HL-60 (cell line): ENCODE results near the gene SMPD1.
A peak's percentile ranks its signal among the peaks of the same experiment; 100 is the strongest.

Source experiments
- DNase-seq, 2 experiments: peaks; one replicate each; pipeline ENCODE4 v3.0.0-alpha.2; 2010 to 2020; ENCODE audit warnings: low read depth in 1 of 2, low spot score in 1 of 2
- H3K27ac ChIP-seq: fragments of 250-450 bp; sonication (Bioruptor Pico); replicated peaks from 2 replicates; pipeline ENCODE4 v1.5.1; 2020; ENCODE audit warnings: mild to moderate bottlenecking, moderate library complexity
- H3K27me3 ChIP-seq: fragments of 250-450 bp; sonication (Bioruptor Pico); 2 replicates; pipeline ENCODE4 v1.5.1; 2021; ENCODE audit warnings: mild to moderate bottlenecking, moderate library complexity; ENCODE audit not compliant: insufficient read depth, poor library complexity, severe bottlenecking
- H3K4me3 ChIP-seq: replicated peaks from 2 replicates; pipeline ENCODE4 v1.5.1; 2011; ENCODE audit warnings: mild to moderate bottlenecking, control low read depth, low read length; ENCODE audit not compliant: insufficient read depth
- GABPA ChIP-seq: IDR thresholded peaks from 2 replicates; pipeline ENCODE4 v1.6.1; 2012; ENCODE audit warnings: low read depth
- POLR2AphosphoS5 ChIP-seq: IDR thresholded peaks from 2 replicates; pipeline ENCODE4 v1.6.1; 2012; ENCODE audit warnings: low read depth
- SPI1 ChIP-seq: IDR thresholded peaks from 2 replicates; pipeline ENCODE4 v1.6.1; 2012; ENCODE audit warnings: low read depth, mild to moderate bottlenecking, borderline replicate concordance
- TF ChIP-seq, protein P1 (sequence below): IDR thresholded peaks from 2 replicates; pipeline ENCODE4 v1.6.1; 2012; ENCODE audit warnings: low read depth; ENCODE audit not compliant: insufficient replicate concordance
- TF ChIP-seq, protein P2 (sequence below): IDR thresholded peaks from one replicate; pipeline ENCODE4 v1.5.1; 2011; ENCODE audit warnings: low read length, control low read depth, inconsistent platforms; ENCODE audit not compliant: insufficient read depth

The SMPD1 gene

DNA sequence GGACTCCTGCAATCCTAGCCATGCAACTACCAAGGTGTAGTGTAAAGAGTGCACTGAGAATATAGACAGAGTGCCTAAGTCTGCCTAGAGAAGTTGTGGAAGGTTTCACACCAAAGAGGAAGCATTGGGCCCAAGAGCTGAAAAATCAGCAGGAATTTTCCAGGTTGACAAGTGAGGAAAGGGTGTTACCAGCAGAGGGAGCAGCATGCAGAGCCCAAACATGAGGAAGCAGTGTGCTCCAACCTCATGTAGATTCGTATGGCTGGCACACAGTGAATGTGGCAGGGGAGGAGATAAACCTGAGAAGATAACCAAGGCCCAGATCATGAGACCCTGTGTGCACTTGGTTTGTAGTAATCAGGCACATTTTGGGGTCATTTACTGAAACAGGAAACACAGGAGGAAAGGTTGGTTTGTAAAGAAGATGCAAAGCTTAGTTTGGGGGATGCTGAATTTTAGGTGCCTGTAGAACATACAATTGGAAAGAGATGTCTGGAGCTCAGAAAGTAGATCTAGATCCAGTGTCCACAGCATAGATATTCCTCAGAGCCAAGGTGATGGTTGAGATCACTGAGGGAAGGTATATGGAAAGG, 48.8 kb downstream of the SMPD1 start:
- TF ChIP-seq GABPA (no peak), SPI1 (peak; percentile 17; the same call in 1 of the 2 replicates), POLR2AphosphoS5 (no peak)
- TF ChIP-seq, protein P1, sequence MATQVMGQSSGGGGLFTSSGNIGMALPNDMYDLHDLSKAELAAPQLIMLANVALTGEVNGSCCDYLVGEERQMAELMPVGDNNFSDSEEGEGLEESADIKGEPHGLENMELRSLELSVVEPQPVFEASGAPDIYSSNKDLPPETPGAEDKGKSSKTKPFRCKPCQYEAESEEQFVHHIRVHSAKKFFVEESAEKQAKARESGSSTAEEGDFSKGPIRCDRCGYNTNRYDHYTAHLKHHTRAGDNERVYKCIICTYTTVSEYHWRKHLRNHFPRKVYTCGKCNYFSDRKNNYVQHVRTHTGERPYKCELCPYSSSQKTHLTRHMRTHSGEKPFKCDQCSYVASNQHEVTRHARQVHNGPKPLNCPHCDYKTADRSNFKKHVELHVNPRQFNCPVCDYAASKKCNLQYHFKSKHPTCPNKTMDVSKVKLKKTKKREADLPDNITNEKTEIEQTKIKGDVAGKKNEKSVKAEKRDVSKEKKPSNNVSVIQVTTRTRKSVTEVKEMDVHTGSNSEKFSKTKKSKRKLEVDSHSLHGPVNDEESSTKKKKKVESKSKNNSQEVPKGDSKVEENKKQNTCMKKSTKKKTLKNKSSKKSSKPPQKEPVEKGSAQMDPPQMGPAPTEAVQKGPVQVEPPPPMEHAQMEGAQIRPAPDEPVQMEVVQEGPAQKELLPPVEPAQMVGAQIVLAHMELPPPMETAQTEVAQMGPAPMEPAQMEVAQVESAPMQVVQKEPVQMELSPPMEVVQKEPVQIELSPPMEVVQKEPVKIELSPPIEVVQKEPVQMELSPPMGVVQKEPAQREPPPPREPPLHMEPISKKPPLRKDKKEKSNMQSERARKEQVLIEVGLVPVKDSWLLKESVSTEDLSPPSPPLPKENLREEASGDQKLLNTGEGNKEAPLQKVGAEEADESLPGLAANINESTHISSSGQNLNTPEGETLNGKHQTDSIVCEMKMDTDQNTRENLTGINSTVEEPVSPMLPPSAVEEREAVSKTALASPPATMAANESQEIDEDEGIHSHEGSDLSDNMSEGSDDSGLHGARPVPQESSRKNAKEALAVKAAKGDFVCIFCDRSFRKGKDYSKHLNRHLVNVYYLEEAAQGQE = no peak
- TF ChIP-seq, protein P2, sequence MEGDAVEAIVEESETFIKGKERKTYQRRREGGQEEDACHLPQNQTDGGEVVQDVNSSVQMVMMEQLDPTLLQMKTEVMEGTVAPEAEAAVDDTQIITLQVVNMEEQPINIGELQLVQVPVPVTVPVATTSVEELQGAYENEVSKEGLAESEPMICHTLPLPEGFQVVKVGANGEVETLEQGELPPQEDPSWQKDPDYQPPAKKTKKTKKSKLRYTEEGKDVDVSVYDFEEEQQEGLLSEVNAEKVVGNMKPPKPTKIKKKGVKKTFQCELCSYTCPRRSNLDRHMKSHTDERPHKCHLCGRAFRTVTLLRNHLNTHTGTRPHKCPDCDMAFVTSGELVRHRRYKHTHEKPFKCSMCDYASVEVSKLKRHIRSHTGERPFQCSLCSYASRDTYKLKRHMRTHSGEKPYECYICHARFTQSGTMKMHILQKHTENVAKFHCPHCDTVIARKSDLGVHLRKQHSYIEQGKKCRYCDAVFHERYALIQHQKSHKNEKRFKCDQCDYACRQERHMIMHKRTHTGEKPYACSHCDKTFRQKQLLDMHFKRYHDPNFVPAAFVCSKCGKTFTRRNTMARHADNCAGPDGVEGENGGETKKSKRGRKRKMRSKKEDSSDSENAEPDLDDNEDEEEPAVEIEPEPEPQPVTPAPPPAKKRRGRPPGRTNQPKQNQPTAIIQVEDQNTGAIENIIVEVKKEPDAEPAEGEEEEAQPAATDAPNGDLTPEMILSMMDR = peak; percentile 51
- DNase-seq = peak; percentile 52 to 72

DNA sequence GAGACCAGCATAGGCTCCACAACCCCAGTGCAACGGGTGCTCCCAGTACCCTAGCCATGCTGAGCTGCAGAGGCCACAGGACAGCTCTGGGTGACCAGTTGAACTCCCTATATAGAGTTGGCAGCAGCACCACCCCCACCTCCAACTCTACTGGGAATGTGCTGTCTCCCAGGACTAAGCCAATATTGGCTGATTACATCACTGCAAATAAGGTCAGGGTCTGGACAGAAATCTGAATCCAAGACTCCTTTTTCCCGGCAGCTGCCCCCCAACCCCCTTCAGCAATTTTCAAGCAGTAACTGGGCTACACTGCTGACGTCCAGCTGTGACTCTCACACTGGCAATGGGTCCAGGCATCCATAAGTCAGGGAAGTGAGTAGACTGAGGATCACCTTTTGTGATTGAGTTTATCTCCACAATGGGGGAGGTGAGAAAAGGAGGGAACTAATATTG, 50.7 kb downstream of the SMPD1 start, which contains the start of gene HPX:
HPX (minus strand) TSS at position 82 of the 453 bp plus-strand sequence; CDS start at position 58, 24 bp downstream.
- no peaks in the 10 kb centered on the region for H3K27me3 ChIP-seq
- TF ChIP-seq SPI1 = no peak
- no peak for TF ChIP-seq POLR2AphosphoS5
- TF ChIP-seq, protein P2 = no peak
- TF ChIP-seq, protein P1 = no peak
- TF ChIP-seq GABPA = no peak
- no peak for DNase-seq
- no peak within 1 kb of the TSS for H3K4me3 ChIP-seq
- no peak within 1 kb of the TSS for H3K27ac ChIP-seq

More for the DNA sequence above, 48.8 kb downstream of the SMPD1 start:
- H3K4me3 ChIP-seq = no peak overlapping the region
- H3K27me3 ChIP-seq = no peaks in the 10 kb centered on the region
- no peak overlapping the region for H3K27ac ChIP-seq

DNA sequence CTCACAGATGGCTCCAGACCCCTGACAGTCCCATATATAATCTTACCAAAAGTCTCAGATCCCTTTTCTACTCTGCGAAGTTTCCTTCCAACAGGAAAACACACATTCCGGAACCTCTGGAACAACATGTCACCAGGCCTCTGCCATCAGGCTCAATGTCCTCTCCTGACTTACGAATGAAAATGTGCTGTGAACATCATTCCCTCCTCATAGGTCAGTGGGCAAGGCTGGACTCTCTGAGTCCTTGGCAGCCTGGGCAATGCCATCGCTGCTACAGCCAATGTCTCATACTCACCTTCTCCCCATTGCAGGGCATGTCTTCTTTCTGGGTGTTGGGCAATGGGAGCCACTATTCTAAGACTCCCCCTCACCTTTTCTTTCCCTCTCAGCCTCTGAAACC, 52.2 kb downstream of the SMPD1 start:
- TF ChIP-seq, protein P2 = no peak
- TF ChIP-seq GABPA (no peak), POLR2AphosphoS5 (no peak), SPI1 (no peak)
- TF ChIP-seq, protein P1 = no peak
- Histone ChIP-seq H3K27ac (no peak overlapping the region), H3K27me3 (no peaks in the 10 kb centered on the region), H3K4me3 (no peak overlapping the region)
- DNase-seq = no peak
